Measurements from ENCODE around the gene GASK1A.

- TF ChIP-seq CTCF (IDR thresholded peaks at IDR 0.05) (no peak), POLR2A (IDR thresholded peaks at IDR 0.05) (no peak)
Measured at GRCh38 chr3:43076857-43077256, 97.7 kb downstream of the GASK1A start.

Measured in body of pancreas (tissue), 4 donors.